Stimulated activated CD8-positive, alpha-beta memory T cell treated with anti-CD3 and anti-CD28 coated beads, Interleukin-7, amount 100 ng/mL, for 1 hour (primary cell): ENCODE data around the gene TFPI.

Experiments used
- DNase-seq, 2 donors: peaks; one replicate each; pipeline ENCODE4 v3.0.0-alpha.2; 2020; ENCODE audit warnings: low read depth in 2 of 2

The TFPI gene

GRCh38 chr2:187466129-187466792 lies 88.0 kb downstream of the TFPI start:
- DNase-seq, result no peak

GRCh38 chr2:187462839-187463238 lies 91.4 kb downstream of the TFPI start:
- no peak for DNase-seq

GRCh38 chr2:187461294-187462261 lies 92.7 kb downstream of the TFPI start:
- no peak for DNase-seq

- DNase-seq, result no peak
These were observed 95.0 kb downstream of the TFPI start for GRCh38 chr2:187459256-187459655.

GRCh38 chr2:187453078-187453641 lies 101.1 kb downstream of the TFPI start:
- no peak for DNase-seq

GRCh38 chr2:187451510-187451909 lies 102.7 kb downstream of the TFPI start:
- no peak for DNase-seq

- no peak for DNase-seq
These were observed 106.9 kb downstream of the TFPI start for GRCh38 chr2:187447336-187447735.

- no peak for DNase-seq
These were observed 107.5 kb downstream of the TFPI start for GRCh38 chr2:187446711-187447110.

GRCh38 chr2:187445051-187445450 lies 109.2 kb downstream of the TFPI start:
- no peak for DNase-seq

- no peak for DNase-seq
These were observed 111.5 kb downstream of the TFPI start for GRCh38 chr2:187442778-187443177.

- no peak for DNase-seq
These were observed 111.9 kb downstream of the TFPI start for GRCh38 chr2:187442378-187442777.

GRCh38 chr2:187440101-187440675 lies 114.0 kb downstream of the TFPI start:
- DNase-seq, result no peak

GRCh38 chr2:187438455-187438854 lies 115.8 kb downstream of the TFPI start:
- DNase-seq, result no peak

GRCh38 chr2:187435756-187436155 lies 118.5 kb downstream of the TFPI start:
- no peak for DNase-seq

GRCh38 chr2:187435078-187435477 lies 119.2 kb downstream of the TFPI start:
- no peak for DNase-seq

GRCh38 chr2:187434342-187434785 lies 119.9 kb downstream of the TFPI start:
- DNase-seq, result no peak

- no peak for DNase-seq
These were observed 122.3 kb downstream of the TFPI start for GRCh38 chr2:187431911-187432310.

- no peak for DNase-seq
These were observed 124.2 kb downstream of the TFPI start for GRCh38 chr2:187429989-187430388.

- no peak for DNase-seq
These were observed 130.1 kb downstream of the TFPI start for GRCh38 chr2:187424146-187424545.

- DNase-seq, result no peak
These were observed 132.0 kb downstream of the TFPI start for GRCh38 chr2:187422282-187422681.

GRCh38 chr2:187421519-187421918 lies 132.7 kb downstream of the TFPI start:
- no peak for DNase-seq

GRCh38 chr2:187419808-187420207 lies 134.4 kb downstream of the TFPI start:
- DNase-seq, result no peak
